ENCODE measurements around the gene DNAH8.

DNAH8 gene

DNA sequence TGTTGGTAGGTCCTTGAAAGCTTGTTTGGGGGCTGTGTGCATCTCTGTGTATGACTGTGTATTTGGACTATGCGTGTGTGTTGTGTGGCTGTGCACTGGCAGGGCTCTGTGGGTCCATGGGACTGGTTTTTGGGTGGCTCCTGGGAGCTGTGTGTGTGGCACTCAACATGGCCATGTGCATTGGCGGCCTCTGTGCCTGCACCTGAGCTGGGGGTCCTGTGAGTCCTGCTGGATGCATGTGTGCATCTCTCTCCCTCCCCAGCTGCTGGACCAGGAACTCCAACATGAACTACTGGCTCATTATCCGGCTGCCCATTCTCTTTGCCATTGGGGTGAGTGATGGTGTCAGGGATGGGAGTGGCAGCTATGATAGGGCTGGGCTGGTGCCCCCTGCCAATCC is 363.6 kb downstream of the DNAH8 start:
- no peak for DNase-seq

DNA sequence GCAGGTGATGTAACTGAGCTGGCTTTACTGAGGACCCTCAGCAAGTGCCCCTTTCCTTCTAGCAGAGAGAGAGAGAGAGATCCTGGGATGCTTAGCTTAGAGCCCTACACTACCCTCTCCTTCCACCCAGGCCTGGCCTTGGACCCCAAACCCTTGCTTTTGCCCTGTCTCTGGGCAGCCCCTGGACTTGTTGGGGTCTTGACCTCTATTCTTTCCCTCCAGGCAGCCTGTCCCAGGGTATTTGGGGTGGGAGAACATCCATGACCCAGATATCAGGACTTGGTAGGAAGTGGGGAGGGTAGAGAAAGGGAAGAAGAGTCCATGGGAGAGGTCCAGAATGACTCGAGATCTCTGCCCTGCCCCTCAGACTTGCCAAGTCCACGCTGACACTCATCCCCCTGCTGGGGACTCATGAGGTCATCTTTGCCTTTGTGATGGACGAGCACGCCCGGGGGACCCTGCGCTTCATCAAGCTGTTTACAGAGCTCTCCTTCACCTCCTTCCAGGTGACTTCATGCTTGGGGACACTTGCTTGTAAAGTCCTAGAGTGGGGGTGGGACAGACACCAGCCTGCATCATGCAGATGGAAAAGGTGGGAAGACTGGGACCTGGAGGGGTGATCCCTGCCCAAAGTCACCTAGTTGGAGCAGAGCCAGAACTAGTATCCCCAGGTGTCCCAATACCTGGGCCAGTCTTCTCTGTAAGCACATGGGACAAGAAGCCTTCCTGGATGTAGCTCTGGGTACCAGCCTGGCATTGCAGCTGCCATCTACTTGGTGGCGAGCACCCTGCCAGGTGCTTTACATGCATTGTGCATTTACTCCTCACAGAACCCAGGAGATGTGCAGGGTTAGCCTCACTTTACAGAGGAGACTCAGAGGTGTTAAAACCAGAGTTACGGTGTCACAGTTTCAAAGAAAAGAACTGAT is 364.4 kb downstream of the DNAH8 start:
- DNase-seq = no peak

All from NCI-H2171 (cell line).